Prostate gland (tissue), 2 donors: ENCODE data around the gene CDC45. TPM values are rescaled to one million over a fixed set of nuclear protein-coding genes. Genes with fewer than 3 reads are reported as not detected.

Experiments
- DNase-seq: peaks from one replicate; pipeline ENCODE4 v3.0.0-alpha.2; 2019; ENCODE audit warnings: low spot score
- H3K27ac ChIP-seq, 2 donors: fragments of 200-600 bp; sonication (generic); 2 replicates each; pipeline ENCODE4 v1.5.1; 2017 to 2019
- H3K27me3 ChIP-seq: fragments of 200-600 bp; sonication (generic); replicated peaks from 2 replicates; pipeline ENCODE4 v1.5.1; 2019; ENCODE audit not compliant: insufficient read depth
- H3K36me3 ChIP-seq, 2 donors: fragments of 200-600 bp; sonication (generic); 1 replicate in 1 of 2; 2 replicates in 1 of 2; pipeline versions ENCODE4 v1.5.1 to v1.8.1; 2017 to 2019
- H3K4me1 ChIP-seq: fragments of 200-600 bp; sonication (generic); replicated peaks from 2 replicates; pipeline ENCODE4 v1.5.1; 2019
- H3K4me3 ChIP-seq, 2 donors: fragments of 200-600 bp; sonication (generic); 2 replicates each; pipeline ENCODE4 v1.5.1; 2017 to 2019
- H3K9me3 ChIP-seq: fragments of 200-600 bp; sonication (generic); 2 replicates; pipeline ENCODE4 v1.5.1; 2017
- CTCF ChIP-seq, 4 experiments: fragments of 200-600 bp in 2 of 4; fragments of 450-650 bp in 2 of 4; sonication (generic) in 2 of 4; IDR thresholded peaks; 1 replicate in 3 of 4; 2 replicates in 1 of 4; pipeline ENCODE4 v1.5.1; 2016 to 2019; ENCODE audit warnings: antibody characterized with exemption in 4 of 4, mild to moderate bottlenecking in 2 of 4, moderate library complexity in 2 of 4
- POLR2A ChIP-seq: fragments of 450-650 bp; IDR thresholded peaks from one replicate; pipeline ENCODE4 v1.6.1; 2016; ENCODE audit warnings: antibody characterized with exemption, mild to moderate bottlenecking
- POLR2AphosphoS5 ChIP-seq: sonication (generic); formaldehyde crosslinking; IDR thresholded peaks from one replicate; pipeline ENCODE4 v1.6.1; 2017; ENCODE audit warnings: antibody characterized with exemption
- WGBS: methylation state at CpG from one replicate; pipeline ENCODE4 v1.1.5; 2018; 5-methylcytosine and 5-hydroxymethylcytosine counted together
- intact Hi-C: fragments of 100-400 bp; cut with DNase I; formaldehyde crosslinking; loops from one replicate; pipeline ENCODE4 v1.14.2; 2022
- total RNA-seq, 2 donors: library from RNA; depleted of rRNA; stranded (reverse); fragments of >200 nt; gene quantifications; one replicate each; pipeline ENCODE4 v1.1.0, GENCODE V29; 2016

The CDC45 gene
- total RNA-seq, 2 donors from 2014 or later, result 2.0 to 11.5 TPM

GRCh38 chr22:19478045-19478900 is 1.4 kb upstream of the CDC45 start:
- peak overlapping the region; percentile 93 to 96 for H3K27ac ChIP-seq
- intact Hi-C loops, result loop anchor here (2.0 to 10.0 kb wide), 4 partner anchors 36 to 333 kb away; partner anchors contain the start of genes CLTCL1 and ESS2
- peak; percentile 0 for TF ChIP-seq POLR2AphosphoS5
- TF ChIP-seq CTCF (IDR thresholded peaks at IDR 0.05), result no peak
- no peaks in the 10 kb centered on the region for H3K36me3 ChIP-seq
- H3K27me3 ChIP-seq, result no peaks in the 10 kb centered on the region
- peaks cover 5% of the 10 kb centered on the region for H3K4me1 ChIP-seq
- DNase-seq, result no peak
- 1% methylated on average over 31 of the region's 31 CpGs for WGBS
- H3K9me3 ChIP-seq, result no peaks in the 10 kb centered on the region
- peak overlapping the region; percentile 71 to 77 for H3K4me3 ChIP-seq

GRCh38 chr22:19478901-19479354 is 792 bp upstream of the CDC45 start, which contains the start of gene UFD1:
Gene UFD1, minus strand, starts transcription at chr22:19479193. Its CDS starts 108 bp downstream, at chr22:19479085.
- peak within 1 kb of the TSS; percentile 71 to 77 for H3K4me3 ChIP-seq
- peaks cover 5% of the 10 kb centered on the region for H3K4me1 ChIP-seq
- WGBS, result 1% methylated on average over 37 of the region's 42 CpGs
- DNase-seq, result peak; percentile 71
- TF ChIP-seq CTCF (IDR thresholded peaks at IDR 0.05), result peak in 1 of 4 experiments; percentile 16
- TF ChIP-seq POLR2A, result no peak
- no peaks in the 10 kb centered on the region for H3K9me3 ChIP-seq
- intact Hi-C loops, result loop anchor here (2.0 to 10.0 kb wide), 4 partner anchors 37 to 334 kb away; partner anchors contain the start of genes CLTCL1 and ESS2
- no peaks in the 10 kb centered on the region for H3K27me3 ChIP-seq
- H3K36me3 ChIP-seq, result no peaks in the 10 kb centered on the region
- peak within 1 kb of the TSS; percentile 93 to 96 for H3K27ac ChIP-seq

GRCh38 chr22:19480173-19480568 is 451 bp downstream of the CDC45 start:
- Histone ChIP-seq H3K9me3 (no peaks in the 10 kb centered on the region), H3K4me1 (peaks cover 5% of the 10 kb centered on the region), H3K27me3 (no peaks in the 10 kb centered on the region), H3K36me3 (no peaks in the 10 kb centered on the region), H3K27ac (no peak overlapping the region), H3K4me3 (peak overlapping the region; percentile 2 to 71)
- under 1% methylated on average over 15 of the region's 15 CpGs for WGBS
- intact Hi-C loops, result no loop called here
- TF ChIP-seq POLR2AphosphoS5 (no peak), POLR2A (no peak), CTCF (IDR thresholded peaks at IDR 0.05) (no peak)
- DNase-seq, result no peak

GRCh38 chr22:19480789-19481188 is 1.1 kb downstream of the CDC45 start:
- Histone ChIP-seq H3K27me3 (no peaks in the 10 kb centered on the region), H3K27ac (no peak overlapping the region), H3K36me3 (no peaks in the 10 kb centered on the region), H3K4me1 (peaks cover 5% of the 10 kb centered on the region), H3K4me3 (no peak overlapping the region), H3K9me3 (no peaks in the 10 kb centered on the region)
- no peak for DNase-seq
- intact Hi-C loops, result no loop called here
- 58% methylated on average over 10 of the region's 10 CpGs for WGBS
- TF ChIP-seq CTCF (IDR thresholded peaks at IDR 0.05) (no peak), POLR2A (no peak), POLR2AphosphoS5 (no peak)
